MM.1S (cell line): ENCODE results near the gene BCR.

Experiments used
- DNase-seq: peaks from one replicate; pipeline ENCODE4 v3.0.0-alpha.2; 2015
- H2AFZ ChIP-seq: fragments of 300-600 bp; sonication (generic); 2 replicates; pipeline ENCODE4 v1.6.0; 2016; ENCODE audit warnings: antibody characterized with exemption, low read length
- H3F3A ChIP-seq: fragments of 300-600 bp; sonication (generic); 2 replicates; pipeline ENCODE4 v1.6.1; 2016; ENCODE audit warnings: mild to moderate bottlenecking, antibody characterized with exemption, low read length, moderate library complexity, mixed read lengths; ENCODE audit not compliant: insufficient read depth
- H3K27ac ChIP-seq: fragments of 300-600 bp; sonication (generic); 2 replicates; pipeline ENCODE4 v1.5.1; 2016; ENCODE audit warnings: mild to moderate bottlenecking, low read length
- H3K27me3 ChIP-seq: fragments of 300-600 bp; sonication (generic); replicated peaks from 2 replicates; pipeline ENCODE4 v1.6.0; 2016; ENCODE audit warnings: low read length; ENCODE audit not compliant: insufficient read depth
- H3K36me3 ChIP-seq: fragments of 300-600 bp; sonication (generic); replicated peaks from 2 replicates; pipeline ENCODE4 v1.6.1; 2016; ENCODE audit warnings: mild to moderate bottlenecking, low read length, mixed read lengths; ENCODE audit not compliant: insufficient read depth
- H3K4me1 ChIP-seq: fragments of 300-600 bp; sonication (generic); 2 replicates; pipeline ENCODE4 v1.6.1; 2016; ENCODE audit warnings: low read length, mixed read lengths
- H3K4me2 ChIP-seq: fragments of 300-600 bp; sonication (generic); 2 replicates; pipeline ENCODE4 v1.6.0; 2016; ENCODE audit warnings: low read depth, low read length
- H3K4me3 ChIP-seq: fragments of 300-600 bp; sonication (generic); 2 replicates; pipeline ENCODE4 v1.5.1; 2016; ENCODE audit warnings: low read length, mixed read lengths
- H3K79me2 ChIP-seq: fragments of 300-600 bp; sonication (generic); 2 replicates; pipeline ENCODE4 v1.6.1; 2016; ENCODE audit warnings: mixed run types, low read length, mixed read lengths
- H3K9ac ChIP-seq: fragments of 300-600 bp; sonication (generic); 2 replicates; pipeline ENCODE4 v1.6.1; 2016; ENCODE audit warnings: low read length, mixed read lengths
- H3K9me2 ChIP-seq: fragments of 300-600 bp; sonication (generic); replicated peaks from 2 replicates; pipeline ENCODE4 v1.6.1; 2016; ENCODE audit warnings: mild to moderate bottlenecking, low read length, mixed read lengths; ENCODE audit not compliant: insufficient read depth
- H3K9me3 ChIP-seq: fragments of 300-600 bp; sonication (generic); replicated peaks from 2 replicates; pipeline ENCODE4 v1.6.1; 2016; ENCODE audit warnings: mild to moderate bottlenecking, low read length, mixed read lengths; ENCODE audit not compliant: insufficient read depth
- H4K20me1 ChIP-seq: fragments of 300-600 bp; sonication (generic); 2 replicates; pipeline ENCODE4 v1.6.1; 2016; ENCODE audit warnings: mild to moderate bottlenecking, low read length, moderate library complexity, mixed read lengths; ENCODE audit not compliant: insufficient read depth
- EZH2 ChIP-seq: fragments of 300-600 bp; sonication (generic); optimal IDR thresholded peaks from 2 replicates; pipeline ENCODE3; 2017; ENCODE audit warnings: low read depth, mild to moderate bottlenecking, antibody characterized with exemption, low read length, mixed read lengths
- EZH2phosphoT487 ChIP-seq: fragments of 300-600 bp; sonication (generic); IDR thresholded peaks from 2 replicates; pipeline ENCODE4 v1.6.1; 2018; ENCODE audit warnings: antibody characterized with exemption, low read length
- TF ChIP-seq, protein P1 (sequence below): fragments of 300-600 bp; sonication (generic); IDR thresholded peaks from 2 replicates; pipeline ENCODE4 v1.5.1; 2016; ENCODE audit warnings: antibody characterized with exemption, low read length, mixed read lengths

Gene BCR

DNA sequence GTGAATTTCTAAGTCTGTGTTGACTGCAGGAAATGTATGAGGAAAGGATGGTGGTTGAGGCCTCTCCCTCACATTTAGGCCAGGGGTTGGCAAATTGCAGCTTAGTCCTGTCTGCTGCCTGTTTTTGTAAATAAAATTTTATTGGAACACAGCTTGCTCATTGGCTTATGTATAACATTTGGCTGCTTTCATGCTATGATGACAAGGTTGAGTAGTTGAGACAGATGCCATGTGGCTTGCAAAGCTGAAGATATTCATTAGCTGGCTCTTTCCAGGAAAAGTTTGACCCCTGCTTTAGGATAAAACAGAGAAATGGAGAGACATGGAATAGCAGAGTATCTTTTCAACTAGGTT is 46.2 kb downstream of the BCR start:
- Histone ChIP-seq H3K9ac (no peak overlapping the region), H3K4me1 (no peaks in the 10 kb centered on the region), H3K79me2 (peaks cover 100% of the 10 kb centered on the region), H3K9me3 (no peaks in the 10 kb centered on the region), H2AFZ (no peak overlapping the region), H3K27me3 (no peaks in the 10 kb centered on the region), H3K9me2 (no peaks in the 10 kb centered on the region), H4K20me1 (peaks cover 87% of the 10 kb centered on the region), H3K4me2 (no peak overlapping the region), H3K4me3 (no peak overlapping the region), H3F3A (0 out of 2 replicates have a peak, but pooled peaks cover 3% of the 10 kb centered on the region), H3K27ac (no peak overlapping the region), H3K36me3 (no peaks in the 10 kb centered on the region)
- TF ChIP-seq EZH2phosphoT487 (no peak), EZH2 (no peak)
- TF ChIP-seq, protein P1, sequence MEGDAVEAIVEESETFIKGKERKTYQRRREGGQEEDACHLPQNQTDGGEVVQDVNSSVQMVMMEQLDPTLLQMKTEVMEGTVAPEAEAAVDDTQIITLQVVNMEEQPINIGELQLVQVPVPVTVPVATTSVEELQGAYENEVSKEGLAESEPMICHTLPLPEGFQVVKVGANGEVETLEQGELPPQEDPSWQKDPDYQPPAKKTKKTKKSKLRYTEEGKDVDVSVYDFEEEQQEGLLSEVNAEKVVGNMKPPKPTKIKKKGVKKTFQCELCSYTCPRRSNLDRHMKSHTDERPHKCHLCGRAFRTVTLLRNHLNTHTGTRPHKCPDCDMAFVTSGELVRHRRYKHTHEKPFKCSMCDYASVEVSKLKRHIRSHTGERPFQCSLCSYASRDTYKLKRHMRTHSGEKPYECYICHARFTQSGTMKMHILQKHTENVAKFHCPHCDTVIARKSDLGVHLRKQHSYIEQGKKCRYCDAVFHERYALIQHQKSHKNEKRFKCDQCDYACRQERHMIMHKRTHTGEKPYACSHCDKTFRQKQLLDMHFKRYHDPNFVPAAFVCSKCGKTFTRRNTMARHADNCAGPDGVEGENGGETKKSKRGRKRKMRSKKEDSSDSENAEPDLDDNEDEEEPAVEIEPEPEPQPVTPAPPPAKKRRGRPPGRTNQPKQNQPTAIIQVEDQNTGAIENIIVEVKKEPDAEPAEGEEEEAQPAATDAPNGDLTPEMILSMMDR: no peak
- DNase-seq: no peak

DNA sequence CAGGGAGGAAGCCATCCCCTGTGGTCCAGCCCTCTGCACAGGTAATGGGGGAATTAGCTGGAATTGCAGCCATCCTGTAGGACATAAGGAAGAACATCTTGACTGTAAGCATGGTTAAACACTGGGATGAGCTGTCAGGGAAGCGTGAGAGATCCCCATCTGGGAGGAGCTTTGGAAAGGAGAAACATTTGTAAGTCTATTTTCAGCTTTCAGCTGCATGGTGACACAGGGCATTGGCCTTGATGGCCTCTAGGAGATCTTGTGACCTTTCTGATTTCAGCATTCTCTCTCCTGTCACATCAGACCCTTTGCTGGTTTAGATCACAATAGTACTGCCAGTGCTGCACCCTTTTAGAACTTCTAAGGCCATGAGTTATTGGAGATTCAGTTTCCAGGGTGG is 47.1 kb downstream of the BCR start:
- no peak for DNase-seq
- Histone ChIP-seq H3K79me2 (peaks cover 100% of the 10 kb centered on the region), H3K27ac (no peak overlapping the region), H3K27me3 (no peaks in the 10 kb centered on the region), H3K4me2 (no peak overlapping the region), H3K9ac (no peak overlapping the region), H3K9me3 (no peaks in the 10 kb centered on the region), H3K4me1 (no peaks in the 10 kb centered on the region), H2AFZ (no peak overlapping the region), H3K4me3 (no peak overlapping the region), H3K9me2 (no peaks in the 10 kb centered on the region), H3K36me3 (no peaks in the 10 kb centered on the region), H4K20me1 (peaks cover 89% of the 10 kb centered on the region), H3F3A (0 out of 2 replicates have a peak, but pooled peaks cover 3% of the 10 kb centered on the region)
- TF ChIP-seq EZH2phosphoT487 (no peak), EZH2 (no peak)
- TF ChIP-seq, protein P1: no peak

DNA sequence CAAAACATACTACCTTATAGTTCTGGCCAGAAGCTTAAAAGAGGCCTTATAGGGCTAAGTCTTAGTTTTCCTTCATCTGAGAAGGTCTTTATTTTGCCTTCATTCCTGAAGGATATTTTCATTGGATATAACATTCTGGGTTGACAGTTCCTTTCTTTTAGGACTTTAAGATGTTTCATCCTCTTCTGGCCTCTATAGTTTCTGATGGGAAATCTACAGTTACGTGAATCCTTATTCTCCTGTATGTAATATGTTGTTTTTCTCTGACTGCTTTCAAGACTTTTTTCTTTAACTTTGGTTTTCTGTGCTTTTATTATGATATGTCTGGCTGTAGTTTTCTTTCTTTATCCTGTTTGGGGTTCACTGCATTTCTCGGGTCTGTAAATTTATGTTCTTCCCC is 48.2 kb downstream of the BCR start:
- TF ChIP-seq EZH2: no peak
- no peak for TF ChIP-seq EZH2phosphoT487
- TF ChIP-seq, protein P1: no peak
- Histone ChIP-seq H4K20me1 (peaks cover 88% of the 10 kb centered on the region), H3K36me3 (no peaks in the 10 kb centered on the region), H3K27ac (no peak overlapping the region), H3K4me2 (no peak overlapping the region), H3K79me2 (peaks cover 100% of the 10 kb centered on the region), H3K9me2 (no peaks in the 10 kb centered on the region), H3K27me3 (no peaks in the 10 kb centered on the region), H2AFZ (no peak overlapping the region), H3K9ac (no peak overlapping the region), H3K4me1 (no peaks in the 10 kb centered on the region), H3K9me3 (no peaks in the 10 kb centered on the region), H3K4me3 (no peak overlapping the region), H3F3A (0 out of 2 replicates have a peak, but pooled peaks cover 3% of the 10 kb centered on the region)
- DNase-seq: no peak
